ENCODE data around the gene CDH16.
"Not testable (repeated sequence)": the region's sequence is repeated elsewhere in the genome, so short reads cannot be mapped to it uniquely, and the experiment has no call there.

The CDH16 gene

DNA sequence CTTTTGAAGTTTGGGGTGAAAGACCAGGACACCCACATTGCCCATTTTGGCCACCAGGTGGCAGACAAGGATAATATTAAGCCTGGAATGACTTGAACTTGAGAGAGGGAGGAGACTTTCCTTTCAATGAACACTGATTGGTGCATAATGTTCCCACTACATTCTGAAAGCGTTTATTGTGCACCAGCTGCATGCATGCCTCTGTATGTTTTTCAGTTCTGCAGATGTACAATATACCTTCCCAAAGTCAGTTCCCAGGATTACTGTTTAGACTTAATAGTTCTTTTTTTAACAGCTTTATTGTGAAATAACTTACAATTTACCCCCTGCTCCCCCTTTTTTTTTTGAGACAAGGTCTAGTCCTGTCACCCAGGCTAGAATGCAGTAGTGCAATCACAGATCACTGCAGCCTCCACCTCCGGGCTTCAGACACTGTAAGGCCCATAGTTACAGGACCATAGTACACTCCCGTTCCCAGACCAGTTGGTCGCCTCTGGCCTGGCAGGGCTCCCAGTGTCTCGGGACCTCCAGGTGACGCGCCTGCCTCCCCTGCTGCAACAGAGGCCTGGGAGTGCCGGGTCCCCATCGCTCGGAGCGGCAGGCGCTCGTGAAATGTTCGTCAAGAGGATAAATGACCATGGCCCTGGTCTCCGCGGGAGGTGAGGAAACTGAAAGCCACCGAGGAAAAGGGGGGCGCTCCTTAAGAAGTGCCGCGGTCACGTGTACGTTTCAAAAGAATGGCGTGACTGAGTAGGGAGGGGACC is 28.8 kb upstream of the CDH16 start:
- peak; percentile 46 for DNase-seq

DNA sequence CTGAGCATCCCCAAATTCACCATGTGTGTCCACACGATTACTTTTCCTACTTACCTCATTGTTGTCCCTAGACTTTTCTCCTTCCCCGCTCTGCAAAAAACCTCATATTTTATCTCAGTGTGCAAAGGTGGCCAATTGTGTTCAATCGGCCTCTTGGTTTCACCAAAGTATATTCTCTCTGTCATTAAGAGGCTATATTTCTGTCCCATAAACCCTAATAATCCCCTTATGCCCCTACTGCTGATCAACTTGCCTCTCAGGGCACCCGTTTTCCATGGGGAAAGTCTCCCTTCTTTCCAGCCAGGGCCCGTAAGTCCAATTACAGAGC is 28.3 kb upstream of the CDH16 start:
- no peak for DNase-seq

DNA sequence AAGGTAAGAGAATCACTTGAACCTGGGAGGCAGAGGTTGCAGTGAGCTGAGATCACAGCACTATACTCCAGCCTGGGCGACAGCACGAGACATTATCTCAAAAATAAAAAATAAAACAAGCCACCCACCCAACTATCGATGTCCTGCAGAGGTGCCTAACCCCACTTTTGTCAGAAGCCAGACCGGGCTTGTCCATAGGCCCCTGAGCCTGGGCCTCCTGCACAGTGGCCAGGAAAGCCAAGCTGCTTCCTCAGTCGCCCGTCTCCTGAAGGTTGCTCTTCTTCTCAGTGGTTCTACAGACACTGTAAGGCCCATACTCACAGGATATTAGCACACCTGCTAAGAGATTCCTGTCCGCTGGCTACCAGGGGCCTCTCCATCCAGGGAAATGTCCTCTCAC is 27.9 kb upstream of the CDH16 start:
- no peak for DNase-seq

DNA sequence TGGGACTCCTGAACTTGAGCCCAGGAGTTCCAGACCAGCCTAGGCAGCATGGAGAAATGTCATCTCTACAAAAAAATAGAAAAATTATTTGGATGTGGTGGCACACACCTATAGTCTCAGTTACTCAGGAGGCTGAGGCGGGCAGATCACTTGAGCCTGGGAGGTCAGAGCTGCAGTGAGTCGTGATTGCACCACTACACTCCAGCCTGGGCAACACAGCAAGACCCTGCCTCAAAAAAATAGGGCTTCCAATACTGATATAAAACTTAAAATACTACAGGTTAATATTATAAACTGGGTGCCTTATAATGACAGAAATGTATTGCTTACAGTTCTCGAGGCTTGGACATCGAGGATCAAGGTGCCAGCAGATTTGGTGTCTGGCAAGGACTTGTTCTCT is 27.3 kb upstream of the CDH16 start:
- DNase-seq, result no peak

DNA sequence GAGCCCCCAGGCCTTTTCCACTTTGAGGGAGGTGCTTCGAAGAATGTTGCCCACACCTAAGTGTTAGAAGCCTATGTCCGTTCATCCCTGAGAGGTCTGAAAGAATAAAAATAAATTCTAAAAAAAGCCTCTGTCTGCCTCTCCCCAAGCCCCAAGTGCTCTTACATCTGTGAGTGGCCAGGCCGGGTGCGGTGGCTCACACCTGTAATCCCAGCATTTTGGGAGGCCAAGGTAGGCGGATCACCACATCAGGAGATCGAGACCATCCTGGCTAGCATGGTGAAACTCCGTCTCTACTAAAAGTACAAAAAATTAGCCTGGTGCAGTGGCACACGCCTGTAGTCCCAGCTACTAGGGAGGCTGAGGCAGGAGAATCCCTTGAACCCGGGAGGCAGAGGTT is 26.3 kb upstream of the CDH16 start:
- DNase-seq, result not testable (repeated sequence)

DNA sequence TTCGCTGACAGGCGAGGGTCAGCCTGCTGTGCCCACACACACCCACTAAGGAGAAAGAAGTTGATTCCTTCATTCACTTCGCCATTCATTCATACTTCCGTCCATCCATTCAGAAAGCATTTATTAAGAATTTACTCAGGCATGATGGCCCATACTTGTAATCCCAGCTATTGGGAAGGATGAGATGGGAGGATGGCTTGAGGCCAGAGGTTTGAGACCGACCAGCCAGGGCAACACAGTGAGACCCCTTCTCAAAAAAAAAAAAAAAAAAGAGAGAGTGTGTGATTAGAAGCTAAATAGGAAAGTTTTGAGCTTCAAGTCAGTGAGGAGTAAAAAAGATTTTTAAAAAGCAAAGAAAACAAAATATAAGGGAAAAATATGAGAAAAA is 25.4 kb upstream of the CDH16 start:
- no peak for DNase-seq

DNA sequence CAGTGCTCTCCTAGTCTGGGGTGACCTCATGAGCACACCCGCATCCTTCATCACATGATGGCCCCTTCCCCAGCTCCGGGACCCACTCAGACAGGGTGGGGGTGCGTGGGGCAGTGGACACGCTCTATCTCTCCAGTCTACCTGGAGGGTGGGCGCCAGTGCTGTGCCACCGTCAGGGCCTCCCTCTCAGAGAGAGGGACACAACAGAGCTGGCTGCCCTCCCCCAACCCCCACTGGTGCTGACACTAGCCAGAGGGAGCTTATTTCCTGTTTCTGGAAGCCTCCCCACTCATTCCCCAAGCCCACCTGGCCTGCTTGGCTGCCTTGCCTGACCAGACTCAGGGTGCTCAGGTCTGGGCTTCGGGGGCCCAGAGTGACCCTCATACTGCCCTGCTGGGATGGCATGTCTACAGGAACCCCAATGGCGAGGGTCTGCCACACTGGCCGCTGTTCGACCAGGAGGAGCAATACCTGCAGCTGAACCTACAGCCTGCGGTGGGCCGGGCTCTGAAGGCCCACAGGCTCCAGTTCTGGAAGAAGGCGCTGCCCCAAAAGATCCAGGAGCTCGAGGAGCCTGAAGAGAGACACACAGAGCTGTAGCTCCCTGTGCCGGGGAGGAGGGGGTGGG is 24.9 kb upstream of the CDH16 start:
- no peak for DNase-seq

DNA sequence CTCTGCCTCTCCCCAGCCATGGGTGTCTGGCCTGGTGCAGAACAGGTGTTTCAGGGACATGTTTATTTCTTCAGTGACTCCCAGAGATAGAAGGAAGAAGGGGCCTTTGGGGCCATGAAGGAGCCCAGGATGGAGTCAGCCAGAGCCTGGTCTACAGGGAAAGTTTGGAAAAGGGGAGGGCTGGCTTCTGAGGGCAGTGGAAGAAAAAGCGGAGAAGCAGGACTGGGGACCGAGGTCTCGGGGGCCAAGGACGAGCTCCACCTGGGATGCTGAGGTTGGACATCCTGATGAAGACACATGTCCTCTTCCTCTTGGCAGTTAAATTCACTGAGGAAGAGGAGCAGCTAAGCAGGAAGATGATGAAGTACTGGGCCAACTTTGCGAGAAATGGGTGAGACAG is 24.3 kb upstream of the CDH16 start:
- no peak for DNase-seq

DNA sequence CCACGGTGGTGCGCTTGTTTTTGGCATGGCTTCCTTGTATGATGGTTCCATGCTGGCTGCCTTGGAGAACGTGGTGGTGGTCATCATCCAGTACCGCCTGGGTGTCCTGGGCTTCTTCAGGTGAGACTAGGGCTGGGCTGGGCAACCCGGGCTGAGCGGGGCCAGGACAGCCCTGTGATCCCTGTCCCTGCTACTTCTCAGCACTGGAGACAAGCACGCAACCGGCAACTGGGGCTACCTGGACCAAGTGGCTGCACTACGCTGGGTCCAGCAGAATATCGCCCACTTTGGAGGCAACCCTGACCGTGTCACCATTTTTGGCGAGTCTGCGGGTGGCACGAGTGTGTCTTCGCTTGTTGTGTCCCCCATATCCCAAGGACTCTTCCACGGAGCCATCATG is 21.6 kb upstream of the CDH16 start:
- no peak for DNase-seq

DNA sequence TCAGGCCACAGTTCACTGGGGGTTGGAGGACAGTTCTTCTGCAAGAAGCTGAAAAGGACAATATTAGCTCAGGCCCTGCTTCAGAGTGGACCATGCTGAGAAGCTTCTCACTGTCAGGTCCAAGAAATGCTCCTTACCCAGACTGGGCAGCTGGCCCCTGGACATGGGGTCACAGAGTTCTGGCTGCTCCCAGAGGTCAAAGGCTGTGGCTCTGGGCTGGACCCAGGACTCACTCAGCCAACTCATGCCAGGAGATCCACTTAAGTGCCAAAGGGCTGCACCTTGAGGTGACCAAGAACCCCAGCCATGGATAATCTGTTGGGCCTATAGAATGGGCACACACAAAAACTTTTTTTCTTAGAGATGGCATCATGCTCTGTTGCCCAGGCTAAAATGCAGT is 20.7 kb upstream of the CDH16 start:
- DNase-seq, result no peak

DNA sequence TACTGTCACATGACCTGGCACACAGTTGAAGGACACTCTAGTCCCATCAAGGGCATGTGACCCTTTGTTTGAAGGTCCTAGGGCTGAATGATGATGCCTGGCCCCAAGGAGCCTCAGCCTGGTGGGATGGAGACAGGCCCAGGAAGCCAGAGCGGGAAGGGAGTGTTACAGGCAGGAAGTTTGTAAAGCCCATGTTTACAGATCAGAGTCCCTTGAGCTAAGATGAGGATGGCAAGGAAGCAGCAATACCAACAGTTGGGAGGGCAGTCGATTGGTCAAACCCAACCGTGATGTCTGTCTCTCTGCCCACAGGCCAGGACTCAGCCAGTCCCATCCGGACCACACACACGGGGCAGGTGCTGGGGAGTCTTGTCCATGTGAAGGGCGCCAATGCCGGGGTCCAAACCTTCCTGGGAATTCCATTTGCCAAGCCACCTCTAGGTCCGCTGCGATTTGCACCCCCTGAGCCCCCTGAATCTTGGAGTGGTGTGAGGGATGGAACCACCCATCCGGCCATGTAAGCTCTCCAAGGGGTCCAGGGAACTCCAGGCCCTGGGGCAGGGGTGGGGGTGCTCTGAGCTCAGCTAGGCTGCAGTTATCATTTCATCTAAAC is 19.1 kb upstream of the CDH16 start:
- DNase-seq, result no peak

DNA sequence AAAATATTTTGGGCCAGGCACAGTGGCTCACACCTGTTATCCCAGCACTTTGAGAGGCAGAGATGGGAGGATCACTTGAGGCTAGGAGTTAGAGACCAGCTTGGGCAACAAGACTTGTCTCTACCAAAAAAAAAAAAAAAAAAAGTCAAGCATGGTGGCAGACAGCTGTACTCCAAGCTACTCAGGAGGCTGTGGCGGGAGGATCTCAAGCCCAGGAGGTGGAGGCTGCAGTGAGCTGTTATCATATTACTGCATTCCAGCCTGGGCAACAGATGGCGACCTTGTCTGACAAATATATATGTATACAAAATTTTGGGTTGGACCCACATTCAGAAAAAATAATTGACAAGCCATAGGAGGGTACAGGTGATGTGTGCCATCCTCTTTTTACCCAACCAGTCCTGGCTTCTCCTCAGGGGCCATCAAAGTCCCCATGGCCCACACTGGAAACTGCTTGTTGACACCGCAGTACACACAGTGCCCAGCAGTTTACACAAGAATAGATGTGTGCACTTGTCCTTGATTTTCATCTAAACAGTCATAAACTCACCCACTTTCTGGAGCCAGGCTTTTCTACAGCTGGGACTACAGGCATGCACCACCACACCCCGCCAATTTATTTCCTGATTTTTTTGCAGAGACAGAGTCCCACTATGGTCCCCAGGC is 18.3 kb upstream of the CDH16 start:
- no peak for DNase-seq

DNA sequence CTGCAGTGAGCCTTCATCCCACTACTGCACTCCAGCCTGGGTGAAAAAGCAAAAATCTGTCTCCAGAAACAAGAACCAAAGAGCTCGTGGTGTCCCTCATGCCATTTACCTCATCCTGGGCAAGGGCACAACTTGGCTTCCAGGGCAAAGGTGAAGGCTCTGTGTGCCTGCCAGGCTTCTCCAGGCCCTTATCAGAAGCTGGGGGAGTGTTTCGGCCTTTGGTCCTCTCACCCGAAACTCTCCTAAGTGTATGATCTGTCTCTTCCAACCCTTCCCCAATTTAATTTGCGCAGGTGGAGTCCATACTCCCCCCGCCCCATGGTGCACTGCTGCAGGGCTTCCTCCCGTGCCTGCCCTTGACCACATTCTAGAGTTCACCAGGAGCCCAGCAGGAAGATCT is 17.8 kb upstream of the CDH16 start:
- DNase-seq, result no peak

DNA sequence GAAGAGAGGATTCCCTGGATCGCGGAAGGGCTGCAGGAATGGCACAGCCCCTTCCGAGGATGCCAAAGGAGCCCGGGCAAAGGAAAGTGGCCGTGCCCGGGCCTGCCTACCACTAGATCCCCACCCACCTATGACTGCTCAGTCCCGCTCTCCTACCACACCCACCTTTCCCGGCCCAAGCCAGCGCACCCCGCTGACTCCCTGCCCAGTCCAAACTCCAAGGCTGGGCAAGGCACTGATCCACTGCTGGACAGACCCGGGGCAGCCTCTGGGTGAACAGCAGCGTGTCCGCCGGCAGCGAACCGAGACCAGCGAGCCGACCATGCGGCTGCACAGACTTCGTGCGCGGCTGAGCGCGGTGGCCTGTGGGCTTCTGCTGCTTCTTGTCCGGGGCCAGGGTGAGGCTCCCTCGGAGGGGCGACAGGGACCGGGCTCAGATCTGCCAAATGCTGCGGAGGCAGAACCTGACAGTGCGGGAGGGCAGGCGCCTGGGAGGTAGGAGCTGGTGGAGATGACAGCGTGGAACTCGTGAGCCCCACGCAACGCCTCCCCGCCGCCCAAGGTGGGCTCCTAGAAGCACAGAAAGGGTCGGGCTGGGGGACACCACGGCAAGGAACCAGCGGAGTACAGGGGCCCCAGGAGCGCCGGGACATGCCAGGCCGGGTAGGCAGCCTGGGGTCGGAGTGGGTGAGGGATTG is 16.8 kb upstream of the CDH16 start, which contains the start of gene CES2:
Gene CES2, plus strand, starts transcription at position 203 of the 698 bp plus-strand sequence. Its CDS starts 120 bp downstream, at position 323.
- no peak for DNase-seq

DNA sequence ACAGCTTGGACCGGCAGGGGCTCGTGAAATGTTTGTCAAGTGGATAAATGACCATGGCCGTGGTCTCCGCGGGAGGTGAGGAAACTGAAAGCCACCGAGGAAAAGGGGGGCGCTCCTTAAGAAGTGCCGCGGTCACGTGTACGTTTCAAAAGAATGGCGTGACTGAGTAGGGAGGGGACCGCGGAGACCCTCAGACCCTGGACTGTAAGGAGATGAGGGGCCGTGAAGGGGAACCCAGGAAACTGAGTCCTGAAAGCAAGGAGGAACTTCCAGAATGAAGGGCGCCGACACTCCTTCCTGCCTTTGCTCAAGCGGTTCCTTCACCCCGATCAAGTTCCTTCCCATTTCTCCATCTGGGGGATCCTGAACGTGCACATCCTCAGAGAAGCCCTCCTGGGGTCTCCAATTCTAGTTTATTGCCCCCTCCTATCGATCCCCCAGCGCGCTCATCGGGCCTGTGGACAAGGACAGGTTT is 16.2 kb upstream of the CDH16 start:
- DNase-seq, result not testable (repeated sequence)

DNA sequence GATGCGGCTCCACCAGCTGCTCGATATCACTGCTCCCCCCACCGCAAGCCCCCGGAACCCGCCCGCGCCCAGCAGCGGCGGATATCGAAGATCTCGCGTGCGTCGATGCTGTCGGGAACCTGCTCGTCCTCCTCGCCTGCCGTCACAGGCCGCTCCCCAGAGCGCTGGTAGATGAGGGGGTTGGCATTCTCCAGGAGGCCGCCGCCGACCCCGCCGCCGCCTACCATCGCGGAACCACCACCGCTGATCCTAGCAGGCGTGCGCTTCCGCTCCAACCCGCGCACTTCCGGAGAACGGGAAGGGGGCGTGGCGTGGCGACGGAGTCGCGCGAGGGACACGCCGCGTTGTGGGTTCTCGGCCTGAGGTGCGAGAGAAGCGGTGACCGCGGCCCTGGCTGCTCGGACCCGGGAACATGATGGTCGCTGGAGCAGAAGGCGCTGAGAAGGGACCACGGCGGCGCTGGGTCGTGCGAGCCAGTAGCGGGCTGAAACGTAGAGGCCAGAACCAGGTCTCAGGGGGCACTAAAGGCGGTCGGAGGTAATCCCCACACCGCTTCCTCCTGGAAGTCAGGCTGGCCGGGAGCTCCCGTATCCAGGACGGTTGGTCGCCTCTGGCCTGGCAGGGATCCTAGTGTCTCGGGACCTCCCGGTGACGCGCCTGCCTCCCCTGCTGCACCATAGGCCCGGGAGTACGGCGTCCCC is 15.6 kb upstream of the CDH16 start, which contains the start of gene CIAO2B:
Gene CIAO2B, minus strand, starts transcription at position 265 of the 701 bp plus-strand sequence. Its CDS starts 38 bp downstream, at position 227.
- DNase-seq, result peak; percentile 35

DNA sequence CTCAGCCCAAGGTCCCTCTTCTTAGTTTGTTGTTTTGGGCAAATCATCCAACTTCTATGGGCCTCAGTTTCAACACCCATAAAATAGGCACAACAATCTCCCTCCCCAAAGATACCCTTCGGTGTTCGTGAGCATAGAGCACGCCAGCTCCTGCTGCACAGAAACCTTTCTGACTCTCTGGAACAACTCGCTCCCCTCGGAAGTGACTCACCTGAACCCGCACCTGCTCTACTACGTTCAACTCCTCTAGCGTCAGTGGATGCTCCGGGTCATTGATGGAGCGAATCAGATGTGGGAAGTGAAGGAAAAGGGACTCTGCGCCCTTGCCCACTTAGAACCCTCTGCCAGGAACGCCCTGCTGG is 15.1 kb upstream of the CDH16 start:
- no peak for DNase-seq

DNA sequence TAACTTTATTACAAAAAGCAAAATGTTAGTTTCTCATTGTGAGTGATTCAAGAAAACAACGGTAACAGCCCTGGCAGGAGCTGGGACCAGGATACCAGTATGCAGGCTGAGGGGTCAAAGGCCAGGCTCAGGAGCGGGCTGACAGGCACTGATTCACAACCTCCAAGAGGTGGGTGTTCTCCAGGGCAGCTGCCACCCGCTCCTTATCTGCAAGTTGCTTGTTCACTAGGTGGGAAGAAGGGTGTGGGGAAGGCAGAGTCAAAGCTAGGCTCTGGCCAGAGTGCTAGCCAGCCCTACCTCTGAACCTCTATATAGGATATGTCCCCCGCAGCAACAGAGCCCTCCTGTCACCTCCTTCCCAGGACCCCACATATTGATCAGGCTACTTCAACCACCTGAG is 13.4 kb upstream of the CDH16 start:
- no peak for DNase-seq

DNA sequence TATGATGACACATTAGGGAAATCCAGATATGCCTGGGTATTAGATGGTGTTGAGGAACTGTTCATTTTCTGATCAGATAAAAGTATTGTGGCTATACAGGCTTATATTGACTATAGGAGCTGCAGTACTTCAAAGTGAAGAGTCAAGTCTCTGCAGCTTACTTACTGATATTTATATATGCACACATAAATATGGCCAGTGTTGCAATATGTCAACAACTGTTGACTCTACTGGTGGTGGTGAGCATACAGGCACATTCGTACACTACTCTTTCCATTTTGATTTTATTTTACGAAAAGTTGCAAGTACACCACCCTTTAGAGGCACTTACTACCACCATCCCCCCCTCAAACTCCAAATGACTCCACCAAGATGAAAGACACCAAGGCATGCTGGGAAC is 13.0 kb upstream of the CDH16 start:
- no peak for DNase-seq

DNA sequence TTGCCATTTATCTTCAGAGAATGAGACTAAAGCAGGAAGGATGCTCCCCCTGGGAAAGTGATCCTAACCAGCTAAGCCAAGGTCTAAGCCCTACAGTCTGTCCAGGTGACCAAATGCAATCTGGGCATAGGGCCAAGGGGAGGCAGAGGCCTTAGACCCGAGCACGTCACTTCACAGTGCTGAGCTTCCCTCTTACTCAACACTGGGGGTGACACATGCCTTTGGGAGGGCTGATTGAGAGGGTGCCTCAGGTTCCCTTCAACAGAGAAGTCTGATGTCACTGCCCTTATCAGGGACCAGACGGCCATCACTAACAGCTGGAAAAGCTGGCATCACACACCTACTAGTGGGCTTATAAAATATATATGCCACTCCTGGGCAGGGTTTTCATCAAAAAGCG is 11.5 kb upstream of the CDH16 start:
- DNase-seq, result no peak

DNA sequence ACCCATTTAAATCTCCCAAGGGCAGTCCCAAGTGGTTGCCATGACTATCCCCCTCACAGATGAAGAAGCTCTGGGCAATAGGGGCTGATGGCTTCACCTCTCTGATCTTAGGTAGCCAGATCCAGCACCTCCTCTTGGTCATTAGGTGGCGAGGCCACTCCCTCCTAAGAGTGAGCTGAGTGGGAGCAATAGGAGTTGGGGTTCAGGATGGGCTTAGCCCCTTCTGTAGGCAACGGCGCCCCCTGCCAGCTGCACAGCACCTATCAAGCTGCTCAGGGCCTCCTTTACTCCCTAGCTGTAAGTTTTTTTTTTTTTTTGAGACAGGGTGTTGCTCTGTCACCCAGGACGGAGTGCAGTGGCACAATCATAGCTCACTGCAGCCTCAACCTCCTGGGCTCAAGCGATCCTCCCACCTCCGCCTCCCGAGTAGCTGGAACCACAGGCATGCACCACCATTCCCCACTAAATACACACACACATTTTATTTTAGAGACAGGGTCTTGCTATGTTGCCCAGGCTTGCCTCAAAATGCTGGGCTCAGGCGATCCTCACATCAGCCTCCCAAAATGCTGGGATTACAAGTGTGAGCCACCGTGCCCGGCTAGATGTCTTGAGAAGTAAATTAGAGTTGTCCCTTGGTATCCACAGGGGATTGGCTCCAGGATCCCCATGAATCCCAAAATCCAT is 10.2 kb upstream of the CDH16 start:
- DNase-seq, result no peak
